ENCODE data around the gene FSD1. TPM values are rescaled to one million over a fixed set of nuclear protein-coding genes. Genes with fewer than 3 reads are reported as not detected.

FSD1 gene
- total RNA-seq, 1 donor from 2014 or later, result 1.5 TPM

DNA sequence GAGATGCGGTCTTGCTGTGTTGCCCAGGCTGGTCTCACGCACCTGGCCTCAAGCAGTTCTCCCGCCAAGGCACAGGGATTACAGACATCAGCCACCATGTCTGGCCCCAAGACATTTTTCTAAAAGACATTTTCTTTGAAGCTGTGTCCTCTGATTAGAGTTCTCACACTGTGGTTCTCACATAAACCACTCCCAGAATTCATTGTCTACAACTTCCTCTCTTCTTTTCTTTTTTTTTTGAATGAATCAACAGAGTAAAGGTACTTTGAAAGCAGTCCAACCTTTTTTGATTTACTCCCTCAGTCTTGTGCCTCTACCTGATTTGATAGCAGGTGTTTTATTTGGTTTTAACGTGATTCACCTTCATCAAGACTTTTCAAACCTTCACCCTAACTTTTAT, 39.6 kb upstream of the FSD1 start:
- ATAC-seq, result no peak
- TF ChIP-seq, protein P1, sequence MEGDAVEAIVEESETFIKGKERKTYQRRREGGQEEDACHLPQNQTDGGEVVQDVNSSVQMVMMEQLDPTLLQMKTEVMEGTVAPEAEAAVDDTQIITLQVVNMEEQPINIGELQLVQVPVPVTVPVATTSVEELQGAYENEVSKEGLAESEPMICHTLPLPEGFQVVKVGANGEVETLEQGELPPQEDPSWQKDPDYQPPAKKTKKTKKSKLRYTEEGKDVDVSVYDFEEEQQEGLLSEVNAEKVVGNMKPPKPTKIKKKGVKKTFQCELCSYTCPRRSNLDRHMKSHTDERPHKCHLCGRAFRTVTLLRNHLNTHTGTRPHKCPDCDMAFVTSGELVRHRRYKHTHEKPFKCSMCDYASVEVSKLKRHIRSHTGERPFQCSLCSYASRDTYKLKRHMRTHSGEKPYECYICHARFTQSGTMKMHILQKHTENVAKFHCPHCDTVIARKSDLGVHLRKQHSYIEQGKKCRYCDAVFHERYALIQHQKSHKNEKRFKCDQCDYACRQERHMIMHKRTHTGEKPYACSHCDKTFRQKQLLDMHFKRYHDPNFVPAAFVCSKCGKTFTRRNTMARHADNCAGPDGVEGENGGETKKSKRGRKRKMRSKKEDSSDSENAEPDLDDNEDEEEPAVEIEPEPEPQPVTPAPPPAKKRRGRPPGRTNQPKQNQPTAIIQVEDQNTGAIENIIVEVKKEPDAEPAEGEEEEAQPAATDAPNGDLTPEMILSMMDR (IDR thresholded peaks at IDR 0.05), result no peak

DNA sequence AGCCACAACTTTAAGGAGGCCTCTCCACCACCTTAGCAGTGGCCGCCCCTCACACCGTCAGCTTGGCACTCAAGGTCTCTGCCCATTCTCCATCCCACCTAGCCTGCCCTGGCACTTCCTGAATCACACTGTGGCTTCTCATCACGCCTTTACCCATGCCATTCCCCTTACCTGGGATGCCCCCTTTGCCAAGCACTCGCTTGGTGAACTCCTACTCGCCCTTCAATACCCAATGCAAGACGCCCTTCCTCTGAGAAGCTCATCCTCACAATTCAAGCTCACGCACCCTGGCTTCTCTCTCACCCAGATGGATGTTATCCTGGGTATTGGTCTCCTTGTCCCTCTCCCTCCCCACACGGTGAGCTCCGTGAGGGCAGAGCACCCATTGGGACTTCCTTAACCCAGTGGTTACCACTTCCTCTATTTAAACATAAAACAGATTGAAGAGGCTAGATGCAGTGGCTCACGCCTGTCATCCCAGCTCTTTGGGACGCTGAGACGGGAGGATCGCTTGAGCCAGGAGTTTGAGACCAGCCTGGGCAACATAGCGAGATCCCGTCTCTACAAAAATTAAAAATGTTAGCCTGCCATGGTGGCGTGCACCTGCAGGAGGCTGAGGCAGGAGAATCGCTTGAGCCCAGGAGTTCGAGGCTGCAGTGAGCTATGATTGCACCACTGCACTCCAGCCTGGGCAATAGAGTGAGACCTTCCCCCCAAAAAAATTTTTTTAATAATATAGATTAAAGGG, 38.0 kb upstream of the FSD1 start:
- TF ChIP-seq, protein P1 (IDR thresholded peaks at IDR 0.05), result no peak
- no peak overlapping the region for H3K4me3 ChIP-seq
- no peaks in the 10 kb centered on the region for H3K27me3 ChIP-seq
- ATAC-seq, result peak; percentile 59
- no peak overlapping the region for H3K27ac ChIP-seq
- no peaks in the 10 kb centered on the region for H3K9me3 ChIP-seq
- no peaks in the 10 kb centered on the region for H3K4me1 ChIP-seq
- H3K36me3 ChIP-seq, result peaks cover 72% of the 10 kb centered on the region
- intact Hi-C loops (cut with DNase I), result no loop called here
- DNase-seq, result no peak

More for the DNA sequence above, 39.6 kb upstream of the FSD1 start:
- Histone ChIP-seq H3K9me3 (no peaks in the 10 kb centered on the region), H3K27ac (no peak overlapping the region), H3K36me3 (peaks cover 85% of the 10 kb centered on the region), H3K4me3 (no peak overlapping the region), H3K27me3 (no peaks in the 10 kb centered on the region), H3K4me1 (no peaks in the 10 kb centered on the region)
- intact Hi-C loops (cut with DNase I), result no loop called here
- no peak for DNase-seq

DNA sequence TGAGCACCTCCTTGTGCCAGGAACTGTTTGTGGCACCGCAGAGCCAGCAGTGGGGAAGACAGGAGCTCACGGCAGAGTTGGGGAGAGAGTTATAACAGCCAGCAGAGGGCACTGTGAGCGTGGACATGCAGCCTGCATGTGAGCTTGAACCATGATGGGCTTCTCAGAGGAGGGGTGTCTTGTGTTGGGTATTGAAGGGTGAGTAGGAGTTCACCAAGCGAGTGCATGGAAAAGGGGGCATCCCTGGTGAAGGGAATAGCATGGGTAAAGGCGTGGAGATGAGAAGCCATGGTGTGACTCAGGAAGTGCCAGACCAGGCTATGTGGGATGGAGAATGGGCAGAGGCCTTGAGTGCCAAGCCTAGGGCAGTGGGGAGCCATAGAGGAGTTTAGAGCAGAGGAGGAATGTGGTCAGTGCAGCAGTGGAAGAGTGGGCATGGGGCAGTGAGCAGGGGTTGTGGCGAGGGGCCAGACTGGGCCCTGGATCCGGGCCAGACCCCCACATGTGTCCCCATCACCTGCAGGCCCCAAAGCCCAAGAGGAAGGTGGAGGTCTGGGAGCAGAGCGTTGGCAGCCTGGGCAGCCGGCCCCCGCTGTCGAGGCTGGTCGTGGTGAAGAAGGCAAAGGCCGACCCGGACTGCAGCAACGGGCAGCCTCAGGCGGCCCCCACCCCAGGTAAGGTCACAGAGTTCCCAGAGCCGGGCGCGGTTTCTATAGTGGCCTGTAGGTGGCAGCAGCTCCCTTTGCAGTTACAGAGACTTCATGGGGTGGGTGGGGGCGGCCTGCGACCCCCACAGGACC, 37.1 kb upstream of the FSD1 start:
- H3K4me1 ChIP-seq, result no peaks in the 10 kb centered on the region
- TF ChIP-seq, protein P1 (IDR thresholded peaks at IDR 0.05), result peak; percentile 81
- no peaks in the 10 kb centered on the region for H3K9me3 ChIP-seq
- ATAC-seq (peak; percentile 79), DNase-seq (peak; percentile 75)
- H3K4me3 ChIP-seq, result no peak overlapping the region
- peaks cover 63% of the 10 kb centered on the region for H3K36me3 ChIP-seq
- H3K27ac ChIP-seq, result no peak overlapping the region
- intact Hi-C loops (cut with DNase I), result no loop called here
- no peaks in the 10 kb centered on the region for H3K27me3 ChIP-seq

DNA sequence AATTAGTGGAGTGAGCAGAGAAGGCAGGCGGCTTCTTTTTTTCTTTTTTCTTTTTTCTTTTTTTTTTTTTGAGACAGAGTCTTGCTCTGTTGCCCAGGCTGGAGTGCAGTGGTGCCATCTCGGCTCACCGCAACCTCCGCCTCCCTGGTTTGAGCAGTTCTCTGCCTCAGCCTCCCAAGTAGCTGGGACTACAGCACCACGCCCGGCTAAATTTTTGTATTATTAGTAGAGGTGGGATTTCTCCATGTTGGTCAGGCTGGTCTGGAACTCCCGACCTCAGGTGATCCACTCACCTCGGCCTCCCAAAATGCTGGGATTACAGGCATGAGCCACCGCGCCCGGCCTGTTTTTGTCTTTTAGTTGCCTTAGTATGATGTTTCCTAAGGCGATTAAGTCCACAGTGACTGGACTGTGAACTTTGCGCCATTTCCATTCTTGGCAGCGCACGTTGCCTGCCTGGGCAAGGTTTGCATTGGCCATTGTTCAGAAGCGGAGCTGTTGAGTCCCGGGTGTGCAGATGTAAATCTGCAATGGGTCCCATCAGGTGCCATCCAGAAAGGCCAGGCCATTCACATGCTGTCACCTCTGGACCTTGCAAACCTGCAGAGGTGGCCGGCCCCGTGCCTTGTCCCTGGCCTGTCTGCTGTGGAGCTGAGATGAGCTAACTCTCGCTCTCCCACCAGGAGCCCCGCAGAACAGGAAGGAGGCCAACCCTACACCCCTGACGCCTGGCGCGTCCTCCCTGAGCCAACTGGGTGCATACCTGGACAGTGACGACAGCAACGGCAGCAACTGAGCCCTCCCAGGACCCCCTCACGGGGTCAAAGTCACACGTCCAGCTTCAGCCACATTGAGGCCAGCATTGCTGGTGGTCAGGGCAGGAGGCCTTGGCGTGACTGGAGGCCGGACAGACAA, 36.2 kb upstream of the FSD1 start:
- no peaks in the 10 kb centered on the region for H3K9me3 ChIP-seq
- no peak overlapping the region for H3K27ac ChIP-seq
- no peaks in the 10 kb centered on the region for H3K4me1 ChIP-seq
- H3K4me3 ChIP-seq, result no peak overlapping the region
- ATAC-seq (no peak), DNase-seq (no peak)
- peaks cover 55% of the 10 kb centered on the region for H3K36me3 ChIP-seq
- intact Hi-C loops (cut with DNase I), result no loop called here
- no peaks in the 10 kb centered on the region for H3K27me3 ChIP-seq
- TF ChIP-seq, protein P1 (IDR thresholded peaks at IDR 0.05), result no peak

DNA sequence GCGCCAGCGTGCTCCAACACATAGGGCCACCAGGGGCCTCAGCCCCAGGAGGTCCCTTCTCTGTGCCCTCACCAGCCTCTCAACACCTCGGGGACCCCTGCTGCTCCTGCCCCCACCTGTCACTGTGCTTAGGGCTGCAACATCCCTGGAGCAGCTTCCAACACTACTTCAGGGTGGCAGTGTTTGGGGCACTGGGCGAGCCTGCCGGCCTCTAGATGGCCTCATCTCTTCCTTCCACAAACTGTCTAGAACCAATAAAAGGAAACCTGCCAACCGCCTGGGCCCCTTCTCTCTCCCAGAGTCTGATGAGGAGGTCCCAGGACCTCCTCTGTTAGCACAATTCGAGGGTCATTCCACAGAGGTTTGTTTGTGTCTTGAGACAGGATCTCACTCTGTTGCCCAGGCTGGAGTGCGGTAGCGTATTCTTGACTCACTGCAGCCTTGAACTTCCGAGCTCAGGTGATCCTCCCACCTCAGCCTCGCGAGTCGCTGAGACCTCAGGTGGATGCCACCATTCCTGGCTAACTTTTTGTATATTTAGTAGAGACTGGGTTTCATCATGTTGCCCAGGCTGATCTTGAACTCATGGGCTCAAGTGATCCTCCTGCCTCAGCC, 35.5 kb upstream of the FSD1 start:
- ATAC-seq, result no peak
- no peak for DNase-seq
- no peak overlapping the region for H3K27ac ChIP-seq

More for the DNA sequence above, 35.5 kb upstream of the FSD1 start:
- TF ChIP-seq, protein P1 (IDR thresholded peaks at IDR 0.05), result no peak
- no peak overlapping the region for H3K4me3 ChIP-seq
- peaks cover 50% of the 10 kb centered on the region for H3K36me3 ChIP-seq
- no peaks in the 10 kb centered on the region for H3K4me1 ChIP-seq
- H3K27me3 ChIP-seq, result no peaks in the 10 kb centered on the region
- intact Hi-C loops (cut with DNase I), result no loop called here
- no peaks in the 10 kb centered on the region for H3K9me3 ChIP-seq
